Colonic mucosa (tissue), 4 donors: Measurements from ENCODE around the gene TRMT44. TPM values are rescaled to one million over a fixed set of nuclear protein-coding genes. Genes with fewer than 3 reads are reported as not detected.

Experiments used
- DNase-seq: peaks from one replicate; pipeline ENCODE4 v3.0.0-alpha.2; 2020
- H3K27ac ChIP-seq: fragments of 200-600 bp; one replicate; pipeline ENCODE4 v1.8.0; 2021
- H3K27me3 ChIP-seq: fragments of 200-600 bp; one replicate; pipeline ENCODE4 v1.8.0; 2021
- H3K36me3 ChIP-seq: fragments of 200-600 bp; one replicate; pipeline ENCODE4 v1.8.0; 2021
- H3K4me1 ChIP-seq: fragments of 200-600 bp; one replicate; pipeline ENCODE4 v1.8.0; 2021; ENCODE audit warnings: mild to moderate bottlenecking
- H3K4me3 ChIP-seq: fragments of 200-600 bp; one replicate; pipeline ENCODE4 v1.8.0; 2021
- H3K9ac ChIP-seq, 2 donors: one replicate each; pipeline ENCODE4 v1.7.0; 2013; ENCODE audit warnings: control low read depth in 2 of 2, low read depth in 2 of 2, low read length in 2 of 2
- H3K9me3 ChIP-seq: fragments of 200-600 bp; one replicate; pipeline ENCODE4 v1.8.0; 2021
- CTCF ChIP-seq: fragments of 200-600 bp; IDR thresholded peaks from one replicate; pipeline ENCODE4 v1.8.0; 2022; ENCODE audit warnings: antibody characterized with exemption, mild to moderate bottlenecking
- intact Hi-C: fragments of 100-400 bp; cut with DNase I; formaldehyde crosslinking; loops from one replicate; pipeline ENCODE4 v1.14.1; 2022
- total RNA-seq, 2 donors: library from RNA; stranded (reverse); fragmentation: NEBNext Ultra II Directional in 1 of 2; extraction: Animal tissue kit (Norgen Biotek cat#: 25700) in 1 of 2; gene quantifications; one replicate each; pipeline ENCODE4 v1.2.1, GENCODE V29; 2021
- donor health status: healthy.
- donor health status: DM: no; HTN: no; CAD: no.
- donor health status: DM: no; HTN: no; CAD: no.

The TRMT44 gene
- total RNA-seq, 2 donors from 2014 or later = 10.3 to 15.6 TPM

- H3K4me1 ChIP-seq = no peaks in the 10 kb centered on the region
- H3K27me3 ChIP-seq = no peaks in the 10 kb centered on the region
- H3K27ac ChIP-seq = no peak overlapping the region
- no peak overlapping the region for H3K9ac ChIP-seq
- intact Hi-C loops = no loop called here
- no peaks in the 10 kb centered on the region for H3K36me3 ChIP-seq
- H3K9me3 ChIP-seq = no peaks in the 10 kb centered on the region
- DNase-seq = no peak
- no peak overlapping the region for H3K4me3 ChIP-seq
- TF ChIP-seq CTCF = no peak
Observed at GRCh38 chr4:8524595-8525382, 84.2 kb downstream of the TRMT44 start.

GRCh38 chr4:8525383-8526120, 85.0 kb downstream of the TRMT44 start:
- Histone ChIP-seq H3K9me3 (no peaks in the 10 kb centered on the region), H3K27ac (no peak overlapping the region), H3K36me3 (no peaks in the 10 kb centered on the region), H3K27me3 (no peaks in the 10 kb centered on the region), H3K4me3 (no peak overlapping the region), H3K4me1 (no peaks in the 10 kb centered on the region), H3K9ac (no peak overlapping the region)
- no peak for DNase-seq
- intact Hi-C loops = no loop called here
- no peak for TF ChIP-seq CTCF

Other genes starting within 250 kb of the TRMT44 start
- gene SH3TC1, start 241.5 kb upstream of the TRMT44 start, total RNA-seq = 10 to 100 TPM; 10.8 to 22.5 TPM
- gene HTRA3, start 171.0 kb upstream of the TRMT44 start, total RNA-seq = 1 to 10 TPM; 1.3 to 5.0 TPM
- 10 to 100 TPM; 19.9 to 26.1 TPM for gene ACOX3, start 54 bp upstream of the TRMT44 start, total RNA-seq
- not detected for gene GPR78, start 139.6 kb downstream of the TRMT44 start, total RNA-seq
- gene CPZ, start 152.0 kb downstream of the TRMT44 start, total RNA-seq = 1 to 10 TPM; 1.2 to 1.5 TPM